CD4-positive, alpha-beta T cell treated with Interleukin-15 for 1 hour (primary cell): ENCODE results near the gene DYNC1H1.

Source experiments
- DNase-seq: peaks from one replicate; pipeline ENCODE4 v3.0.0-alpha.2; 2020

DYNC1H1 gene

GRCh38 chr14:101945171-101945570 lies 19.2 kb upstream of the DYNC1H1 start:
- no peak for DNase-seq

- DNase-seq: peak; percentile 33
These were observed 16.8 kb upstream of the DYNC1H1 start for GRCh38 chr14:101947577-101947903.

GRCh38 chr14:101947904-101948665 lies 16.3 kb upstream of the DYNC1H1 start:
- DNase-seq: peak; percentile 100

DNA sequence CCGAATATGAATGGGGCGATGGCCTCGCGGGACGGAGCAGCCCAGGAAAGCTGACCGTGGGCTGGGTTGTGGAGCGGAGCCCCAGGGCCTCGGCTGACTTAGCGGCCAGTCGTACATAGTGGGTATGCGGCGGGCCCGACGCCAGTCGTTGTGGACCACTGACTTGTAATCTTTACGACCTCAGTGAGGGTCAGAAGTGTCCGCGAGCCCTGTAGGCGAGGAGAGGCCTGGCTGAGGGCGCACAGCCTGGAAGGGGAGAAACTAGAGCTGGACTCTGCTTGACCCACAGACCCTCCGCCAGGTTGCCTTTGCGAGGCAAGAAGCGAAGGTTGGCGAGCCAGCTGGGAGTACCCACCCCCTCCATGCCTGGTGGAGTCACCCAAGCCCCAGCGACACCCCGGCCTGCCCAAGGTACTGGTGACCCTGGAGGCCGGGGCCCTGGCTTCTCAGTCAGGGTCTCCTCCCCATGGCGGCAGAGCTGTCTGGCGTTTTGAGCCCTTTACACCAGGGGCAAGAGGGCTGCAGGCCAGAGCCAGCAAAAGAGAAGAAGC lies 15.6 kb upstream of the DYNC1H1 start:
- no peak for DNase-seq

GRCh38 chr14:101950100-101950499 lies 14.3 kb upstream of the DYNC1H1 start:
- DNase-seq: no peak

DNA sequence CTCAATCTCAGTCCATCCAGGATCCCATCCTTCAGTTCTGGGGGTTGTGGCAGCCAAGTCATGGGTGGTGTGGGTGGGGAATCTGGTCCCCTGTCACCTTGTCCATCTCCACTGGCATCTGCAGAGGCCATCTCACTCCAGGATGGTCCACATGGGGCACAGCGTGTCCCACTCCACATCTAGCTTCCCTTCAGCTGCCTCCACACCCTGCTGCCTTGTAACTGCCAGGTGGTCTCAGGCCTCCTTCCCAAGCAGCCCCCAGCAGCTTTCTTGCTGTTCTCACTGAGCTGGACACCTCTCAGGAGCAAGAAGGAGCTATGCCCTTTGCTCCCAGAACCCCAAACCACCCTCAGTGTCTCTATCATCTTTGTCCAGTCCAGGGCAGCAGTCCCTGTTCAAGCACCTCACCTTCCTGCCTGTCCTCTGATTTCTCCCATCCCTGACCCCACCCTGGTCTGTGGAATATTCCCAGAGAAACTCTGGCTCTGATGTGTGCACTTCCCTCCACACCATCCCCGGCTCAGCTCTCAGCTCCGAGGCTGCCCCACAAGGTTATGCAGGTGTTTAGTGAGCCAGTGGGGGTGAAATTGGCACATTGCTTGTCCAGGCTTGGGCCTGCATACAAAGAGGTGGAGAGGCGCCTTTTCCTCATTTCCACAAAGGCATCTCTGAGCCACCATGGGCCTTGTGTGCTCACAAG lies 13.7 kb upstream of the DYNC1H1 start:
- DNase-seq: no peak

DNA sequence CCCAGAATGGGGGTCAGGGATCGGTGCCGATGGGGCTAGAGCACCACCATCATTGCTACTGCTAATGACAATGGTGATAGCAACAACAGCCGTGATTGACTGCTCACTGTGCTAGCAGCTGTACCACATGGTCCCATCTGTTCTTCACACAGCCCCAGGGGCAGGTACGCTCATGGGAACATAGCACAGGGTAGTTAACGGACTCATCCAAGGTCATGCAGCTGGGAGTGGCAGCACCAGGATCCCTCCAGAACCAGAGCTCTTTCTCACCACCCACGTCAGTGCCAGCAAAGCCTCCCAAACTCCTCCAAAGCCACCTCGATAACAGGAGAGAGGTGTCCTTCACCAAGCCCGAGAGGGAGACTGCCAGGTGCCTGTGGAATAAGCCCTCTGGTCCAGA lies 11.2 kb upstream of the DYNC1H1 start:
- no peak for DNase-seq

DNA sequence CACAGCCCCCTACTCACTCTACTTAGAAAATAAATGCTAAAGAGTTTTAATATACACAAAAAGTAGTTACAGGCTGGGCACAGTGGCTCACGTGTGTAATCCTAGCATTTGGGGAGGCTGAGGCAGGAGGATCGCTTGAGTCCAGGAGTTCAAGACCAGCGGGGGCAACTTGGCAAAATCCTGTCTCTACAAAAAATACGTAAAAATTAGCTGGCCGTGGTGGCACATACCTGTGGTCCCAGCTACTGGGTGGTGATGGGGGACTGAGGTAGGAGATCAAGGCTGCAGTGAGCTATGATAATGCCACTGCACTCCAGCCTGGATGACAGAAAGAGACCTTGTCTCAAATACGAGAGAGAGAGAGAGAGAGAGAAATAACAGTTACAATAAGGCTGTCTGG lies 9.9 kb upstream of the DYNC1H1 start:
- DNase-seq: no peak

DNA sequence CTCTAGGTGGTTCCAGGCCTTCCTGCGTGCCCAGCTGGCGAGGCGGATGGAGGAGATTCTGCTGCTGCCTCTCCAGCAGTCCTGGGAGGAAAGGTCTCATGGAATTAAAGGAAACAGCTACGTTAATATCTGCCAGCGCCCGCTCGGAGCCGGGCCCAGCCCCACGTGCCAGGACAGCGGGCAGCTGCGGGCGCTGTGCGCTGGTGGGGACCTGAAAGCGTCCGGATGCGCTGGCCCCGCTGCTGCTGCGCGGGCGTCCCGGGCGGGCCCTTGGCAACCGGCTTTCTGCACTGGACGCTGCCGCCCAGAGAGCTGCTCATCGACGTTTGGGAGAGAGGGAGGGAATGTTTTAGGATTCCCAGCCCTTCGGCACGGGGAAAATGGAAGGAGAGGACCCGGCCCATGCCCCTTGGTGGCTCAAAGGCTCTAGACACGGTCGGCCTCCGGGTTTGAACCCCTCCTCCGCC lies 8.6 kb upstream of the DYNC1H1 start:
- DNase-seq: no peak

DNA sequence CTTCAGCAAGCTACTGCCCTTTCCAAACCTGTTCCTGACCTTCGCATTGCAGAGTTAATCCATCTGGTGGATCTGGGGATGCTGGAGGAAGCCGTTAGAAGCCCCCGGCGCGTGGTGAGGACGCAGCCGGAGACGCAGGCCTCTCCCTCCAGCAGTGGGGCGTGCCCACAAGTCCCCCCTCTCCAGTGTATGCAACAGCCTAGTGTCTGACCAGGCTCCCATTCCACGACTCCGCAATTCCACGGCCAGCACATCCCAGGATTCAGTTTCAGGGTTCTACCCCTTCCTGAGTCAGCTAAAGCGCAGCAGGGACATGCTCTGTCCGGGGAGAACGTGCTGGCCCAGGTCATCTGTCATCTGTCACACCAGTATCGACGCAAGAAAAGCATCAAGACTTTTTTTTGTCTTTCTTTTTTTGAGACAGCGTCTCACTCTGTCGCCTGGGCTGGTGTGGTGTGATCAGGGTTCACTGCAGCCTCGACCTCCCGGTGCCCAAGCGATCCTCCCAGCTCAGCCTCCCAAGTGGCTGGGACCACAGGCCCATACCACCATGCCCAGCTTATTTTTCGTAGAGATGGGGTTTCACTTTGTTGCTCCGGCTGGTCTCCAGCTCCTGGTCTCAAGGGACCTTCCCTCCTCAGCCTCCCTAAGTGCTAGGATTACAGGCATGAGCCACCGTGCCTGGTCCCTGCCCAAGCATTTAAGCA lies 8.0 kb upstream of the DYNC1H1 start:
- no peak for DNase-seq

- no peak for DNase-seq
These were observed 6.8 kb upstream of the DYNC1H1 start for GRCh38 chr14:101957406-101958234.

DNA sequence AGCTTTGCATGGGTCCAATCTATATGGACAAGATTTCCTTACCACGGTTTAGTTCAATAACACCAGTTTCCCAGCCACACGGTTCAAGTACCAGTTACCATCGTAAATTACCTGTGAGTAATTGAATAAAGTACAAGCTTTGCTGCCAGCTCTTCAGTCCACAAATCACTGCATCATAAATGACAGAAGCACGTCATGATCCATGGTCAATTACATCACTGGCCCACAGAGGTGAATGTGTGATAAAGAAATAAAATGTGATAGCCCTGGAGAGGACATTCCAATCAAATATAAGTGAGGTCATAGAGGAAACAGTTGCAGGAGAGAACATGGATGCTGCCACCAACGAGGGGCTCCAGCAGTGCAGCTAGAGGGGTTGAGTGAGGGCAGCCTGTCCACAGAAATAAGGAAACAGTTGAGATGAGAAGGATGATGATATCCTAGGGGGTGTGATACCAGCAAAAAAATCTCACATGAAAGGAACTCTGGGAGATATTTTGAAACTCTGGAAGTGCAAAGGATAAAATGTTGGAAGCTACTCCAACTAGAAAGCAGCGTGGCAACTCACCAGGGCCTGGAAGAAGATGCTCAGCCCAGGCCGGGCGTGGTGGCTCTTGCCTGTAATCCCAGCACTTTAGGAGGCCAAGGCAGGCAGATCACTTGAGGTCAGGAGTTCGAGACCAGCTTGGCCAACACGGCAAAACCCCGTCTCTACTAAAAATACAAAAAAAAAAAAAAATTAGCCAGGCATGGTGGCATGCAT lies 5.8 kb upstream of the DYNC1H1 start:
- no peak for DNase-seq

DNA sequence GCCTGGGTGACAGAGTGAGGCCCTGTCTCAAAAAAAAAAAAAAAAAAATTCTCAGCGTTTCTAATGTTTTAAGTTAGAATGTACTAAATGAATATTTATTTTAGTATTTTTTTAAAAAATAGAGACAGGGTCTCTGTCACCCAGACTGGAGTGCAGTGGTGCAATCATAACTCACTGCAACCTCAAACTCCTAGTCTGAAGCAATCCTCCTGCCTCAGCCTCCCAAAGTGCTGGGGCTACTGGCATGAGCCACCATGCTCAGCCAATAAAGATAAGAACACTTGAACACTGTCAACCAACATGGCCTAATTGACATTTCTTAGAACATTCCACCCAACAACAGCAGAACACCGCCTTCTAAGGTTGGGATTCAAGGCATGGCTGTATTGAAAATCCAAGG lies 5.1 kb upstream of the DYNC1H1 start:
- no peak for DNase-seq

- no peak for DNase-seq
These were observed 4.1 kb upstream of the DYNC1H1 start for GRCh38 chr14:101960225-101960624.

DNA sequence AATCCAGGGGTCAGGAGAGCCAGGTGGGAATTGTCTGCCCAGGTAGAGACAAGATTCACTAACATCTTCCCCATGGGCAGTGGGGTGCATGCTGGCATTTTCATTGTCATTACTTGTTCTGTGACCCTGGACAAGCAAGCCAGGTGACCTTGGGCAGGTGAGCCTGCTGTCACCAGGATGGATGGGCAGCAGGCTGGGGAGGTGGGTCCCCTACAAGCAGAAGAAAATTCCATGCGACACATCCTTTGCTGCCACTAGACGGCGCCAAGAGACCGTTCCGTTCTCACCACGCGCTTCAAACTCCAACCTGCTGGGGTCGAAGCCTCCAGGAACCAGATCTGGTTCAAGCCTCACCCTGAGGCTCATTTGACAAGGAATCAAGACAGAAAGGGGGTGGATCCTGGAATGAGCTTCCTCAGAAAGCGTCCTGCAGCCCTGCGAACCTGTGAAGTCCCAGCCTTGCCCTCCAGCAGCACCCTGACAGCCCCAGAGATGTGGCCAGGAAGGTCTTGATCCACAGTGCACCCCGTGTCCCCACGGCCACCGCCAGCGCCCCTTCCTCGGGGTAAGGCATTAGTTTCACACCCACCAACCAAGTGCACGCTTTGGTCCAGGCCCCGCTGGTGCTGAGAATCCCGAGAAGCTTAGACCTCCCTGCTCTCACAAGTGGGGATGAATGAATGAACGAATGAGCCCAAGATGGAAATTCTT lies 3.2 kb upstream of the DYNC1H1 start:
- DNase-seq: peak; percentile 79

DNA sequence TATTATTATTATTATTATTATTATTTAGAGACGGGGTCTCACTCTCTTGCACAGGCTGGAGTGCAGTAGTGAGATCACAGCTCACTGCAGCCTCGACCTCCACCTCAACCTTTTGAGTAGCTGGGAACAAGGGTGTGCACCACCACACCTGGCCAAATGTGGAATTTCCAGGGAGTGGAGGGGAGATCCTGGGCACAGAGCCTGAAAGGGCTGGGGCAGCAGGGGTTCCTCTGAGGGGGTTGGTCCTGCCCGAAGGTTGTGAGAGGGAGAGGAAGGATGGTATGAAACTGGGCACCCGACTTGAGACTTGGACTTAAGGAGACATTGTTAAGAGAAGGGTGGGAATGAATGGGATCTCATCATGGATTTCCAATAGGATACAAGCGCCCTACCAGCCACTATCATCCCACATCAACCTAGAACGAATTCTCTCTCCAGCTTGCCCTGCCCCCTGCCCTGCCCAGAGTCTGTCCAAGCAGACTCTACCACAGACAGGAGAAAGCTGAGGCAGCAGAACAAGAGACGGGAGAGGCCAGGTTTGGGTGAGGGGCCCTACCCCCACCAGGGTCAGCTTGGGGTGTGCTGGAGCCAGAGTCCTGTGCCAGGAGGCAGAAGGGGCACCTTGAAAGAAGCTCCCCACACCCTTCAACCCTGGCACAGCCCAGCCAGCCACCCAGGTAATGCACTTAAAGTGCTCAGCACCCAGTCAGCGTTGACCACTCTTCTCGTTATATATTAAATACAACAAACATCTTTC lies 2.4 kb upstream of the DYNC1H1 start:
- no peak for DNase-seq

DNA sequence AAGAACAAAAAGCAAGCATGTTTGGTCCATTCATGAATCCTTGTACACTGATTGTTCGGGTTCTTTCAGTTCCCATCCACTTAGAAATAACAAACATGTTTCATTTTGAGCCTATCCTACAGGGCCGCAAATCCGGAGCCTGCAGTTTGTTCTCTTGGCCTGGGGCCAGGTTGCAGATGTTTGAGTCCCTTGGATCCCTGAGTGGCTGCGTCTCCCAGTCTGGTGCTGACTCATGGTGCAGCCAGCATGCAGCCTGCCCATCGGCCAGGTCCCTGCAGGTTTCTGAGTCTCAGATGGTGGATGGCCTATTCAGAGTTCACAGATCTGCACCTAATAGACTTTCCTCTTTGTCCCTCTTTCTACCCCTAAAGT lies 1.9 kb upstream of the DYNC1H1 start:
- DNase-seq: no peak

DNA sequence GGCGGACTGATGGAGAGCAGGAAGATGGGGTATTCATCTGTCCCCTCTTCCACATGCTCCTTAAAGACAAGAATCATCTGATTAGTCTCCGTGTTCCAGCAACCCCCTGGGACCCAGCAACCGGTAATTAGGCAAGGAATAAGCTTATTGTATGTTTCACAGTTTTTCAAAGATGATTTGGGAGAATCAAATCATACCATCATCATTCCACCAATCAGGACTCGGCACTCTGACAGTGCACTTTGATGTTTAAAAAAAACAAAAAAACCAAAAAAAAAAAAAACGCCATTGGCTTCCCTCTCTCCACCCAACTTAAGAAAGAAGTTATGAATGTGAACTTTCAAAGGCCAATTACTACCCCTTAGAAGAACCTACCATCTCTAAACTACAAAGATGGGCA lies 1.3 kb upstream of the DYNC1H1 start:
- no peak for DNase-seq

DNA sequence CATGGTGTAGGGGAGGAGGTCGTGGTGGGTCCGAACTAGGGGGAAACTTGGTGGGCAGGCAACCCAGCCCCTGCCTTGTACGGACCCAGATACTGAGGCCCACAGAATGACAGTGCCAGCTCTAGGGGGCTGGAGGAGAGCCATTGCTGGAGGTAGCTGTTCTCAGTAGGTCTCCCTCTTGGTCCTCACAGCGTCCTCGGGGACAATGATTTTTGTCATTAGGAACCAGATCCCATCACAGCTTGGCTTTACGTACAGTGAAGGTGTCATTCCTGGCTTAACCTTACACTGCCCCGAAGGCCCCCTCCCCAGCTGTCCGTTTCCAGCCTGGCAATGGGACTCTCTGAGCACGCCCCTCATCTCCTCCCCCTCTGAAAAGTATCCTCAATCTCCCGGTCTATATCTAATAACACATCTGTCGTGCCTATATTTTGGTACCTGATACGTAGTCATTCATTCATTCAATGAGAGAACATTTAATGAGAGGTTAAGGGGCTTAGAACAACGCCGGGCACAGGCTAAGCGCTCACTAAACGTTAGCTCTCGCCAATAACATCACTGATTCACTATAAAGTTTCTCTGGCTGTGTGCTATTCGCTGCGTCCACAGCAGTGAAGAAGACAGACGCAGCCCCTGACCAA lies 597 bp upstream of the DYNC1H1 start:
- no peak for DNase-seq

- peak; percentile 69 for DNase-seq
These were observed 790 bp downstream of the DYNC1H1 start for GRCh38 chr14:101965181-101965544.
